GM21526 (cell line): ENCODE results near the gene MT1B.

ENCODE experiments used
- ATAC-seq: cut with Tn5 transposase; IDR thresholded peaks from one replicate; pipeline ENCODE4 v1.9.1; 2021; ENCODE audit warnings: moderate library complexity; ENCODE audit not compliant: unreplicated experiment, low FRiP score

MT1B gene

GRCh38 chr16:56636616-56637413, 14.9 kb upstream of the MT1B start:
- no peak for ATAC-seq

GRCh38 chr16:56637814-56638750, 13.6 kb upstream of the MT1B start, which contains the start of gene MT1A:
Gene MT1A (plus strand): TSS chr16:56638666. CDS start chr16:56638739, 73 bp downstream.
- no peak for ATAC-seq

GRCh38 chr16:56639045-56639444, 12.6 kb upstream of the MT1B start:
- ATAC-seq, result no peak

- no peak for ATAC-seq
These were observed 11.6 kb upstream of the MT1B start for GRCh38 chr16:56640076-56640475.

- no peak for ATAC-seq
These were observed 10.5 kb upstream of the MT1B start for GRCh38 chr16:56641166-56641565.

- no peak for ATAC-seq
These were observed 8.5 kb upstream of the MT1B start for GRCh38 chr16:56643080-56643778.

- no peak for ATAC-seq
These were observed 7.9 kb upstream of the MT1B start for GRCh38 chr16:56643833-56644232.

GRCh38 chr16:56645311-56645710, 6.4 kb upstream of the MT1B start:
- ATAC-seq, result no peak

GRCh38 chr16:56645838-56646237, 5.8 kb upstream of the MT1B start:
- ATAC-seq, result no peak

GRCh38 chr16:56647641-56648431, 3.9 kb upstream of the MT1B start:
- ATAC-seq, result no peak

- ATAC-seq, result no peak
These were observed 2.4 kb upstream of the MT1B start for GRCh38 chr16:56649271-56649670.

GRCh38 chr16:56649820-56650219, 1.9 kb upstream of the MT1B start:
- no peak for ATAC-seq

- no peak for ATAC-seq
These were observed 914 bp downstream of the MT1B start for GRCh38 chr16:56652600-56652999.

GRCh38 chr16:56653218-56653617, 1.5 kb downstream of the MT1B start:
- ATAC-seq, result no peak

GRCh38 chr16:56657555-56658326, 6.1 kb downstream of the MT1B start, which contains the start of gene MT1F:
Gene MT1F (plus strand): TSS chr16:56657959. CDS start chr16:56658059, 100 bp downstream.
- ATAC-seq, result no peak

- no peak for ATAC-seq
These were observed 6.7 kb downstream of the MT1B start for GRCh38 chr16:56658327-56658875.

- no peak for ATAC-seq
These were observed 11.0 kb downstream of the MT1B start for GRCh38 chr16:56662357-56663354.

GRCh38 chr16:56664506-56664905, 12.8 kb downstream of the MT1B start:
- no peak for ATAC-seq
